GM13976 (cell line): ENCODE measurements around the gene KCNG2.

Experiments
- DNase-seq: peaks from one replicate; pipeline ENCODE4 v3.0.0; 2012; ENCODE audit warnings: low spot score
- CTCF ChIP-seq: IDR thresholded peaks from 2 replicates; pipeline ENCODE4 v1.5.1; 2012; ENCODE audit warnings: borderline replicate concordance, mild to moderate bottlenecking; ENCODE audit not compliant: insufficient read depth; ENCODE audit errors: extremely low read depth, missing control alignments, control extremely low read depth
- in situ Hi-C: fragments of 300-500 bp; cut with MboI; formaldehyde crosslinking; loops from one replicate; pipeline ENCODE4 v1.12.0; 2022; ENCODE audit warnings: low sequenced_read_pairs, mixed read lengths, inconsistent platforms; ENCODE audit not compliant: unreplicated experiment

The KCNG2 gene

GRCh38 chr18:79847606-79848293 is 50.0 kb downstream of the KCNG2 start:
- in situ Hi-C loops: no loop called here
- TF ChIP-seq CTCF: no peak
- no peak for DNase-seq

GRCh38 chr18:79848294-79848578 is 50.5 kb downstream of the KCNG2 start:
- no peak for TF ChIP-seq CTCF
- DNase-seq: no peak
- in situ Hi-C loops: no loop called here

- in situ Hi-C loops: no loop called here
- no peak for DNase-seq
Observed at GRCh38 chr18:79848579-79849327, 51.0 kb downstream of the KCNG2 start.

GRCh38 chr18:79849328-79850207 is 51.8 kb downstream of the KCNG2 start:
- in situ Hi-C loops: no loop called here
- DNase-seq: no peak
- TF ChIP-seq CTCF: no peak

More at GRCh38 chr18:79848579-79849327, 51.0 kb downstream of the KCNG2 start:
- TF ChIP-seq CTCF: no peak

GRCh38 chr18:79850731-79851130 is 53.0 kb downstream of the KCNG2 start:
- in situ Hi-C loops: no loop called here
- TF ChIP-seq CTCF: no peak
- DNase-seq: no peak

- in situ Hi-C loops: no loop called here
- no peak for DNase-seq
- no peak for TF ChIP-seq CTCF
Observed at GRCh38 chr18:79851489-79851888, 53.8 kb downstream of the KCNG2 start.
